ENCODE data around the gene ACOT6.
"Not testable (repeated sequence)": the region's sequence is repeated elsewhere in the genome, so short reads cannot be mapped to it uniquely, and the experiment has no call there.

ACOT6 gene

DNA sequence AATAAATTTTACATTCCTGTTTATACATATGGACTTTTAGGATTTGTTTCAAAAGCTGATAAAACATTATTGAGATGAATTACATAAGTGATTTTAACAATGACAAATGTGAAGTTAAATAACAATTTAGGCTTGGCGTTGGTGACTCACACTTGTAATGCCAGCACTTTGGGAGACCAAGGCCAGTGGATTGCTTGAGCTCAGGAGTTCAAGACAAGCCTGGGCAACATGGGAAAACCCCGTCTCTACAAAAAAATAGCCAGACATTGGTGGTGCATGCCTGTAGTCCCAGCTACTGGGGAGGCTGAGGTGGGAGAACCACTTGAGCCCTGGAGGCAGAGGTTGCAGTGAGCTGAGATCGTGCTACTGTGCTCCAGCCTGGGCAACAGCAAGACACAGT is 35.9 kb upstream of the ACOT6 start:
- no peak for DNase-seq (ENCODE audit: low read depth)
- TF ChIP-seq, protein P1, sequence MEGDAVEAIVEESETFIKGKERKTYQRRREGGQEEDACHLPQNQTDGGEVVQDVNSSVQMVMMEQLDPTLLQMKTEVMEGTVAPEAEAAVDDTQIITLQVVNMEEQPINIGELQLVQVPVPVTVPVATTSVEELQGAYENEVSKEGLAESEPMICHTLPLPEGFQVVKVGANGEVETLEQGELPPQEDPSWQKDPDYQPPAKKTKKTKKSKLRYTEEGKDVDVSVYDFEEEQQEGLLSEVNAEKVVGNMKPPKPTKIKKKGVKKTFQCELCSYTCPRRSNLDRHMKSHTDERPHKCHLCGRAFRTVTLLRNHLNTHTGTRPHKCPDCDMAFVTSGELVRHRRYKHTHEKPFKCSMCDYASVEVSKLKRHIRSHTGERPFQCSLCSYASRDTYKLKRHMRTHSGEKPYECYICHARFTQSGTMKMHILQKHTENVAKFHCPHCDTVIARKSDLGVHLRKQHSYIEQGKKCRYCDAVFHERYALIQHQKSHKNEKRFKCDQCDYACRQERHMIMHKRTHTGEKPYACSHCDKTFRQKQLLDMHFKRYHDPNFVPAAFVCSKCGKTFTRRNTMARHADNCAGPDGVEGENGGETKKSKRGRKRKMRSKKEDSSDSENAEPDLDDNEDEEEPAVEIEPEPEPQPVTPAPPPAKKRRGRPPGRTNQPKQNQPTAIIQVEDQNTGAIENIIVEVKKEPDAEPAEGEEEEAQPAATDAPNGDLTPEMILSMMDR (conservative IDR thresholded peaks at IDR 0.05; ENCODE audit: low read depth, low read length) = no peak

DNA sequence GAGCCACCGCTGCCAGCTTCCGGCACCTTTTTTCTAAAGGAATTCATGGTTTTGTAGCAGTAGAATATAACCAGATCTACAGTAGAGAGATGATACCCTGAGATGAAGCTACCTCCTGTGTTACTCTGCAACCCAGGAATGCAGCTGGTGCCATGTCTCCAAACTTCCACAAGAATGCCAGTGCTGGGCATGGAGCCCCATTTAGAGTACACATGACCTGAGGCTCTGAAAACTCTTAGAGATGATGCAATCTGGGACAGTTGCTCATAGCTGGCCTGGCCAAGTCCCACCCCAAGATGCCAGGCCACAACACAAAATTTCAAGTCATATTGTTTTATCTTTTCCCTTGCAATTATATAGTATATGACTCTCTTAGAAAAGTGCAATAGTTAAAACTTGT is 35.1 kb upstream of the ACOT6 start:
- DNase-seq (ENCODE audit: low read depth); H3K4me3 ChIP-seq (ENCODE audit: low read length): not testable (repeated sequence)

More for the DNA sequence above, 35.9 kb upstream of the ACOT6 start:
- H3K4me3 ChIP-seq (ENCODE audit: low read length) = no peak overlapping the region

DNA sequence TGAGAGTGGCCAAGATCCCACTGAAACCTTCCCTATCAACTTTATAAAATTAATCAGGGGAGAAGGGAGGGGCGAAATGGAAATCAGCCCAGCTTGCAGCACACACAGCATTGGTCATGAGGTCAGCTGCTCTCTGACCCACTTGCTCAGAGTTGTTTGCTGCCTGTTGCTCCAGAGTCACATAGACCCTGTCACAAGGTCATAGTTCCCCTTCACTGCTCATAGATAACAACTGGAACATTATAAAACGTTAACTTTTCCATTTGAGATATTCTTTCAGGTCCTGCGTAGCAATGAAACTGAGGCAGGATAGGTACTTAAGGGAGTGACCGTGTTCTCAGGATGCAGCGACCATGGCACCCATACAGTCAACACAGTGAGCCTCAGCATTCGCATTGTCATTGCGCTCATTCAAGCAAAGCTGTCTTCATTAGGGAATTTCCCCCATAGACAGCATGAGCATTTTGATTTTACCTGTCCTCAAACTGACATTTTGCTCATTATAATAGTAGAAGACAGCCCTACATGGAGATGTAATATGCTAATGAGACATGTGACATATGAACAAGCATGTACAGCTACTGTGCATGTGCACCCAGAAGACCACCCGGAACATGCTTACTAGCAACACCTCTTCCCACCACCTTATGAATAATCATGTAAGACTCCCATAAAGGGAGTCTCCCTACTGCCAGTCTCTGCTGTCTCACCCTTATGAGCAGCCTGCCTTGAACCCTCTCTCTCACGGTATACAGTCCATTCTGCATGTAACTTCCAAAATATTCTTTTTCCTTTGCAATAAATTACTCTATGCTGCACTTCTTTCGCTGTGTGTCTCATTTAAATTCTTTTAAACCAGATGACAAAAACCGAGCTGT is 30.0 kb upstream of the ACOT6 start:
- not testable (repeated sequence) for H3K4me3 ChIP-seq (ENCODE audit: low read length); DNase-seq (ENCODE audit: low read depth)

DNA sequence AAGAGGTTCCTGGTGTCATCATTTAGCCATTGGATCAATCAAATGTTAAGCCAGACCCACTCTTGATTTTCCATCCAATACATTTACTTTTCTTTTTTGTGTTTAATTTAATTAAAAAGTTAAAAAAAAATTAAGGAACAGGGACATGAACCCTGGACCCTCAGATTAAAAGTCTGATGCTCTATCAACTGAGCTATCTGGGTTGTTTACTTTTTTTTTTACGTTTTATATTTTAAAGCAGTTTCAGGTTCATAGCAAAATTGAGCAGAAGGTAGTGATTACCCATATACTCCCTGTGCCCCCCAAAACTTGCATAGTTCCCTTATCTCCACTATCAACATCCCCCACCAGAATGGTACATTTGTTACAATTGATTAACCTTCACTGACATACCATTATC is 23.6 kb upstream of the ACOT6 start:
- TF ChIP-seq, protein P1 (conservative IDR thresholded peaks at IDR 0.05; ENCODE audit: low read depth, low read length) = no peak

DNA sequence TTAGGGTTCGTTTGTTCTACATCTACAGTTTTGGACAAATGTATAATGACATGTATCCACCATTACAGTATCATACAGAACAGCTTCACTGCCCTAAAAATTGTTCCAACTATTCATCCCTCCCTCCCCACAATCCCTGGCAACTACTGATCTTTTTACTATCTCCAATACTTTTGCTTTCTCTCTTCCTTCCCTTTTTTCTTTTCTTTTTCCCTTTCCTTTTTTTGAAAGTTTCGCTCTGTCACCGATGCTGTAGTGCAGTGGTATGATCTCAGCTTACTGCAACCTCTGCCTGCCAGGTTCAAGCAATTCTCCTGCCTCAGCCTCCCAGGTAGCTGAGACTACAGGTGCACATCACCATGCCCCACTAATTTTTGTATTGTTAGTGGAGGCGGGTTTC is 23.2 kb upstream of the ACOT6 start:
- TF ChIP-seq, protein P1 (conservative IDR thresholded peaks at IDR 0.05; ENCODE audit: low read depth, low read length) = no peak
- DNase-seq (ENCODE audit: low read depth) = no peak
- H3K4me3 ChIP-seq (ENCODE audit: low read length) = no peak overlapping the region

More for the DNA sequence above, 23.6 kb upstream of the ACOT6 start:
- no peak overlapping the region for H3K4me3 ChIP-seq (ENCODE audit: low read length)
- no peak for DNase-seq (ENCODE audit: low read depth)

DNA sequence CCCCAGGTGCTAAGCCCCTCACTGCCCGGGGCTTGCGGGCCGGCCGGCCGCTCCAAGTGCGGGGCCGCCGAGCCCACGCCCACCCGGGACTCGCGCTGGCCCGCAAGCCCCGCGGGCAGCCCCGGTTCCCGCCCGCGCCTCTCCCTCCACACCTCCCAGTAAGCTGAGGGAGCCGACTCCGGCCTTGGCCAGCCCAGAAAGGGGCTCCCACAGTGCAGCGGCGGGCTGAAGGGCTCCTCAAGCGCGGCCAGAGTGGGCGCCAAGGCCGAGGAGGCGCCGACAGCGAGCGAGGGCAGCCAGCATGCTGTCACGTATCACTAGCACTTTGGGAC is 21.7 kb upstream of the ACOT6 start:
- DNase-seq (ENCODE audit: low read depth); H3K4me3 ChIP-seq (ENCODE audit: low read length): not testable (repeated sequence)

DNA sequence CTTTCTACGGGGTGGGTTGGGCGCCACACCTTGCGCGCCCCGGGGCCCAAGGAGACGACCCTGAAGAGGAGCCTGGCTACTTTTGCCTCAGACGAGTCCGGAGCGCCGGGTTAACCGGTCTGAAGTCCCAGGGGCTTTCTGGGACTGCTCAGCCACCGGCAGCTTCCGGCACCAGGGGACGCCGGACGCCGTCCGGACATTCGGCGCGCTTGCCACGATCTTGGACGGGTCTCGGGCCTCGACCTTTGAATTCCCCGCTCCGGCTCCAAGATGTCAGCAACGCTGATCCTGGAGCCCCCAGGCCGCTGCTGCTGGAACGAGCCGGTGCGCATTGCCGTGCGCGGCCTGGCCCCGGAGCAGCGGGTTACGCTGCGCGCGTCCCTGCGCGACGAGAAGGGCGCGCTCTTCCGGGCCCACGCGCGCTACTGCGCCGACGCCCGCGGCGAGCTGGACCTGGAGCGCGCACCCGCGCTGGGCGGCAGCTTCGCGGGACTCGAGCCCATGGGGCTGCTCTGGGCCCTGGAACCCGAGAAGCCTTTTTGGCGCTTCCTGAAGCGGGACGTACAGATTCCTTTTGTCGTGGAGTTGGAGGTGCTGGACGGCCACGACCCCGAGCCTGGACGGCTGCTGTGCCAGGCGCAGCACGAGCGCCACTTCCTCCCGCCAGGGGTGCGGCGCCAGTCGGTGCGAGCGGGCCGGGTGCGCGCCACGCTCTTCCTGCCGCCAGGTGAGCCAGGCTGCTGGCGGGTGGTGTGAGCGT is 20.4 kb upstream of the ACOT6 start, which contains the start of gene ACOT4:
TSS of gene ACOT4 (plus strand) at position 184 of the 760 bp plus-strand sequence. CDS start at position 271, 87 bp downstream.
- H3K4me3 ChIP-seq (ENCODE audit: low read length) = peak within 1 kb of the TSS; percentile 52
- TF ChIP-seq, protein P1 (conservative IDR thresholded peaks at IDR 0.05; ENCODE audit: low read depth, low read length) = peak; percentile 1
- DNase-seq (ENCODE audit: low read depth) = no peak

DNA sequence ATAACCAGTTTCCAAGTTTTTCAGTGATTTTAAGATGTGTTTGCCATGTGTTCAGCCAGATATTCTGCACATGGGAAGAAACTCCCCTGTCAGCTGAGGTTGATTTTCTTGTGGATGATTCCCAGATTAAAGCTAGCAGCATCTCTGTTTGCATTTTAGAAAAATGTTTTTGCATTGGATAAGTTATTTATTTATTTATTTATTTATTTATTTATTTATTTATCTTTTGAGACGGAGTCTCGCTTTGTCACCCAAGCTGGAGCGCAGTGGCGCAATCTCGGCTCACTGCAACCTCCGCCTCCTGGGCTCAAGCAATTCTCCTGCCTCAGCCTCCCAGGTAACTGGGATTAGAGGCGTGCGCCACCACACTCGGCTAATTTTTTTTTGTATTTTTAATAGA is 17.8 kb upstream of the ACOT6 start:
- DNase-seq (ENCODE audit: low read depth) = no peak
- TF ChIP-seq, protein P1 (conservative IDR thresholded peaks at IDR 0.05; ENCODE audit: low read depth, low read length) = no peak
- no peak overlapping the region for H3K4me3 ChIP-seq (ENCODE audit: low read length)
